H9 (cell line): ENCODE measurements around the gene MIA3. TPM values are rescaled to one million over a fixed set of nuclear protein-coding genes. Genes with fewer than 3 reads are reported as not detected.

Experiments
- DNase-seq: peaks from one replicate; pipeline ENCODE4 v3.0.0-alpha.2; 2017
- H2AFZ ChIP-seq: one replicate; pipeline ENCODE4 v1.6.1; 2013; ENCODE audit warnings: mild to moderate bottlenecking, low read length, control low read depth, moderate library complexity
- H2AK5ac ChIP-seq: 2 replicates; pipeline ENCODE4 v1.6.1; 2013; ENCODE audit warnings: low read length, control low read depth, mixed read lengths; ENCODE audit not compliant: insufficient read length
- H2BK120ac ChIP-seq: one replicate; pipeline ENCODE4 v1.6.1; 2013; ENCODE audit warnings: low read depth, mild to moderate bottlenecking, low read length, control low read depth, inconsistent platforms; ENCODE audit not compliant: poor library complexity, severe bottlenecking
- H2BK12ac ChIP-seq: 2 replicates; pipeline ENCODE4 v1.6.1; 2013; ENCODE audit warnings: low read length, control low read depth, mixed read lengths, low read depth; ENCODE audit not compliant: insufficient read length
- H2BK15ac ChIP-seq: 2 replicates; pipeline ENCODE4 v1.6.1; 2013; ENCODE audit warnings: low read depth, low read length, control low read depth
- H2BK20ac ChIP-seq: one replicate; pipeline ENCODE4 v1.6.1; 2013; ENCODE audit warnings: low read depth, mild to moderate bottlenecking, low read length, control low read depth, inconsistent platforms; ENCODE audit not compliant: poor library complexity, severe bottlenecking
- H2BK5ac ChIP-seq: 2 replicates; pipeline ENCODE4 v1.6.1; 2013; ENCODE audit warnings: low read length, control low read depth, mixed read lengths; ENCODE audit not compliant: insufficient read length
- H3K14ac ChIP-seq: 2 replicates; pipeline ENCODE4 v1.6.1; 2013; ENCODE audit warnings: low read length, control low read depth; ENCODE audit not compliant: insufficient read depth
- H3K18ac ChIP-seq: 2 replicates; pipeline ENCODE4 v1.6.1; 2013; ENCODE audit warnings: low read depth, mild to moderate bottlenecking, mixed read lengths, low read length, control low read depth; ENCODE audit not compliant: insufficient read length
- H3K23ac ChIP-seq: 2 replicates; pipeline ENCODE4 v1.6.1; 2013; ENCODE audit warnings: low read length, control low read depth, mixed read lengths, low read depth; ENCODE audit not compliant: insufficient read length
- H3K23me2 ChIP-seq: 2 replicates; pipeline ENCODE4 v1.6.1; 2013; ENCODE audit warnings: low read depth, mild to moderate bottlenecking, mixed read lengths, low read length, control low read depth; ENCODE audit not compliant: insufficient read length, poor library complexity, severe bottlenecking
- H3K27ac ChIP-seq: 2 replicates; pipeline ENCODE4 v1.5.1; 2013; ENCODE audit warnings: low read length, control low read depth, mixed read lengths, low read depth; ENCODE audit not compliant: insufficient read length
- H3K27me3 ChIP-seq: 2 replicates; pipeline ENCODE4 v1.6.1; 2013; ENCODE audit warnings: low read length, control low read depth, inconsistent platforms; ENCODE audit not compliant: insufficient read depth
- H3K4ac ChIP-seq: 2 replicates; pipeline ENCODE4 v1.6.1; 2013; ENCODE audit warnings: low read depth, mild to moderate bottlenecking, control low read depth, inconsistent platforms, low read length, moderate library complexity
- H3K4me1 ChIP-seq: 2 replicates; pipeline ENCODE4 v1.6.1; 2013; ENCODE audit warnings: low read length, control low read depth, inconsistent platforms; ENCODE audit not compliant: insufficient read depth
- H3K4me2 ChIP-seq: 2 replicates; pipeline ENCODE4 v1.6.1; 2013; ENCODE audit warnings: low read length, control low read depth, mixed read lengths; ENCODE audit not compliant: insufficient read length, insufficient read depth
- H3K56ac ChIP-seq: 2 replicates; pipeline ENCODE4 v1.6.1; 2013; ENCODE audit warnings: low read depth, mild to moderate bottlenecking, mixed read lengths, low read length, control low read depth; ENCODE audit not compliant: insufficient read length
- H3K79me1 ChIP-seq: 2 replicates; pipeline ENCODE4 v1.6.1; 2013; ENCODE audit warnings: low read depth, mild to moderate bottlenecking, moderate library complexity, low read length, control low read depth, inconsistent platforms; ENCODE audit not compliant: insufficient read depth, poor library complexity, severe bottlenecking
- H3K79me2 ChIP-seq: 2 replicates; pipeline ENCODE4 v1.6.1; 2013; ENCODE audit warnings: low read length, control low read depth, inconsistent platforms; ENCODE audit not compliant: insufficient read depth
- H3K9ac ChIP-seq: 2 replicates; pipeline ENCODE4 v1.6.1; 2013; ENCODE audit warnings: low read length, control low read depth, mixed read lengths; ENCODE audit not compliant: insufficient read length; ENCODE audit errors: extremely low read depth
- H3K9me3 ChIP-seq: one replicate; pipeline ENCODE4 v1.6.1; 2013; ENCODE audit warnings: low read depth, low read length, inconsistent platforms; ENCODE audit not compliant: control insufficient read depth
- H3T11ph ChIP-seq: one replicate; pipeline ENCODE4 v1.6.1; 2013; ENCODE audit warnings: mild to moderate bottlenecking, low read length, control low read depth, inconsistent platforms
- H4K20me1 ChIP-seq: one replicate; pipeline ENCODE4 v1.6.1; 2013; ENCODE audit not compliant: control insufficient read depth, insufficient read length, insufficient read depth
- H4K5ac ChIP-seq: 2 replicates; pipeline ENCODE4 v1.6.1; 2013; ENCODE audit warnings: low read depth, mild to moderate bottlenecking, mixed read lengths, low read length, control low read depth; ENCODE audit not compliant: insufficient read length
- H4K8ac ChIP-seq: replicated peaks from 2 replicates; pipeline ENCODE4 v1.6.1; 2013; ENCODE audit warnings: low read length, control low read depth, mixed read lengths, low read depth; ENCODE audit not compliant: insufficient read length
- H4K91ac ChIP-seq: 2 replicates; pipeline ENCODE4 v1.6.1; 2013; ENCODE audit warnings: low read depth, mild to moderate bottlenecking, moderate library complexity, mixed read lengths, low read length, control low read depth; ENCODE audit not compliant: insufficient read length
- H3K27ac Mint-ChIP-seq, 3 experiments: 2 replicates in 2 of 3; 3 replicates in 1 of 3; pipeline ENCODE4 v1.8.0; 2020 to 2021; ENCODE audit warnings: mixed read lengths in 3 of 3, mild to moderate bottlenecking in 1 of 3, moderate library complexity in 1 of 3
- H3K27me3 Mint-ChIP-seq: 2 replicates; pipeline ENCODE4 v1.8.0; 2021; ENCODE audit warnings: low read depth, mild to moderate bottlenecking, moderate library complexity, mixed read lengths
- H3K36me3 Mint-ChIP-seq, 3 experiments: 2 replicates in 2 of 3; 3 replicates in 1 of 3; pipeline ENCODE4 v1.8.0; 2020 to 2021; ENCODE audit warnings: low read depth in 3 of 3, mixed read lengths in 3 of 3; ENCODE audit not compliant: insufficient read depth in 1 of 3
- H3K4me1 Mint-ChIP-seq, 2 experiments: 2 replicates each; pipeline ENCODE4 v1.8.0; 2020; ENCODE audit warnings: mixed read lengths in 2 of 2
- H3K4me3 Mint-ChIP-seq, 2 experiments: 2 replicates in 1 of 2; 3 replicates in 1 of 2; pipeline ENCODE4 v1.8.0; 2020 to 2021; ENCODE audit warnings: mild to moderate bottlenecking in 2 of 2, mixed read lengths in 2 of 2, moderate library complexity in 1 of 2
- H3K9me3 Mint-ChIP-seq, 2 experiments: 2 replicates in 1 of 2; 3 replicates in 1 of 2; pipeline ENCODE4 v1.8.0; 2020; ENCODE audit warnings: mild to moderate bottlenecking in 2 of 2, mixed read lengths in 2 of 2, moderate library complexity in 1 of 2
- CTCF ChIP-seq: fragments of 200-600 bp; sonication (generic); conservative IDR thresholded peaks from 3 replicates; pipeline ENCODE4 v1.8.0; 2021; ENCODE audit warnings: antibody characterized with exemption, mild to moderate bottlenecking
- WGBS: extraction: QIAGEN DNeasy Blood & Tissue Kit; methylation state at CpG from one replicate; pipeline ENCODE4 v1.1.7; 2013; ENCODE audit warnings: missing lambda C conversion rate, low lambda C conversion rate, mixed read lengths; ENCODE audit not compliant: insufficient read length; ENCODE audit errors: extremely low coverage; 5-methylcytosine and 5-hydroxymethylcytosine counted together
- total RNA-seq: library from RNA; stranded (reverse); gene quantifications from 2 replicates; pipeline ENCODE4 v1.2.1, GENCODE V29; 2021

MIA3 gene
- total RNA-seq, 1 experiment from 2014 or later, result 55.5 TPM

- Histone ChIP-seq H2AK5ac (no peak overlapping the region), H4K91ac (no peak overlapping the region)
- peaks cover 13 to 14% of the 10 kb centered on the region in 2 experiments; a peak in 3 of 4 replicates for H3K4me1 Mint-ChIP-seq
These were observed 1.1 kb downstream of the MIA3 start for GRCh38 chr1:222618880-222619596.

More at GRCh38 chr1:222618880-222619596, 1.1 kb downstream of the MIA3 start:
- Histone ChIP-seq H3T11ph (no peak overlapping the region), H3K23me2 (peaks cover 10% of the 10 kb centered on the region), H3K4me2 (peak overlapping the region; percentile 95), H2BK120ac (no peak overlapping the region), H3K4me1 (no peaks in the 10 kb centered on the region), H2BK12ac (no peak overlapping the region), H2AFZ (no peak overlapping the region), H2BK5ac (no peak overlapping the region), H3K9me3 (no peaks in the 10 kb centered on the region), H3K79me2 (peaks cover 3% of the 10 kb centered on the region; the same call in 1 of the 2 replicates), H3K23ac (no peak overlapping the region), H3K9ac (peak overlapping the region; percentile 66), H2BK20ac (no peak overlapping the region), H3K4ac (no peak overlapping the region), H3K14ac (0 out of 2 replicates have a peak overlapping the region, but pooled peaks have one; percentile 92), H3K56ac (no peak overlapping the region), H2BK15ac (no peak overlapping the region), H4K20me1 (no peaks in the 10 kb centered on the region), H3K27me3 (no peaks in the 10 kb centered on the region), H3K27ac (no peak overlapping the region), H3K79me1 (no peaks in the 10 kb centered on the region), H4K5ac (no peak overlapping the region), H3K18ac (no peak overlapping the region), H4K8ac (no peak overlapping the region)
- Mint-ChIP-seq H3K27me3 (peaks cover 19% of the 10 kb centered on the region), H3K9me3 (no peaks in the 10 kb centered on the region), H3K27ac (peak overlapping the region in 2 of 3 experiments; percentile 66 to 84; a peak in 4 of 7 replicates), H3K4me3 (peak overlapping the region; percentile 88 to 93), H3K36me3 (peaks cover 15 to 31% (median 30%) of the 10 kb centered on the region in 3 experiments; a peak in 6 of 7 replicates)
- DNase-seq, result peak; percentile 55
- WGBS, result no CpG with 5 or more reads among the region's 20 CpGs
- no peak for TF ChIP-seq CTCF
